Measurements from ENCODE around the gene ZNF213.

The ZNF213 gene

DNA sequence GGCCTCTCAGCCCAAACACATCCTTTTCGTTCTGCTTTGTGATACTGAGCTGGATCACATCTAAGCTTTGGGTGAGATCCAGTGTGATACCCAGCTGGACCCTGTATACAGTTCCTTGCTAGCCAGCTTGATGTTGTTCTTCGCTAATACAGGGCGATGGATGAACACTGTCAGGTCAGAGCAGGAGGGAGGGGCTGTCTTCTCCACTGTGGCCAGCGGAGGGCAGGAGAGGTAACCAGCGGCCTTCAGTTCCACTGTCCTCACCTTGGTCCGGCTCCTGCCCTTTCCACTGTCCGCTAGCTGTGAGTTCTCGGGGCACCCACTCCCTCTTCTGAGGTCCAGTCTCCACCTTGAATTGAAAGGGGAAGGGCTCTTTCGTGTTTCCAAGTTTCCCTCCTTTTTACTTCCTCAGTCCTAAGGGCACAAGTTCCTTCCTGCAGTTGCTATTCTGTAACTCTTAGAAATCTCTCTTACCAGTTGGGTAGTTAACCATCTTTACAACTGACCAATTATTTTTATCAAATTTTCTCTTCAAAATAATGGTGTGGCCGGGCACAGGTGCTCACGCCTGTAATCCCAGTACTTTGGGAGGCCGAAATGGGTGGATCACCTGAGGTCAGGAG is 3.0 kb upstream of the ZNF213 start:
- peak; percentile 26 for DNase-seq

DNA sequence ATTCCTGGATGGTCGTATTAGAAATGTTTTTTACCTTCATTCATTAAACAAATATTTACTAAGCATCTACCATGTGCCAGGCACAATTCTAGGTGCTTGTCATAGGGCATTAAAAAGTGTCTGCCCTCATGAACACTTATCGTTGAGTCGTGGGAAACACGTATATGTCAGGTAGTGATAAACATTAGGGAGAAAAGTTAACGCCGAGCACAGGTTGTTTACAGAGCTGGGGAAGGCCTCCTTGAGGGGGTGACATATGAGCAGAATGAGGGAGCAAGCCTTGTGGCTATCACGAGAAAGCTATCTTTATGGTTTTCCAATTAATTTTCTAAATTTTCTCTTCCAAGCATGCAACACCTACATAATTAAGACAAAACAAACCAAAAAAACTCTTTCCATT is 985 bp upstream of the ZNF213 start:
- DNase-seq: no peak

DNA sequence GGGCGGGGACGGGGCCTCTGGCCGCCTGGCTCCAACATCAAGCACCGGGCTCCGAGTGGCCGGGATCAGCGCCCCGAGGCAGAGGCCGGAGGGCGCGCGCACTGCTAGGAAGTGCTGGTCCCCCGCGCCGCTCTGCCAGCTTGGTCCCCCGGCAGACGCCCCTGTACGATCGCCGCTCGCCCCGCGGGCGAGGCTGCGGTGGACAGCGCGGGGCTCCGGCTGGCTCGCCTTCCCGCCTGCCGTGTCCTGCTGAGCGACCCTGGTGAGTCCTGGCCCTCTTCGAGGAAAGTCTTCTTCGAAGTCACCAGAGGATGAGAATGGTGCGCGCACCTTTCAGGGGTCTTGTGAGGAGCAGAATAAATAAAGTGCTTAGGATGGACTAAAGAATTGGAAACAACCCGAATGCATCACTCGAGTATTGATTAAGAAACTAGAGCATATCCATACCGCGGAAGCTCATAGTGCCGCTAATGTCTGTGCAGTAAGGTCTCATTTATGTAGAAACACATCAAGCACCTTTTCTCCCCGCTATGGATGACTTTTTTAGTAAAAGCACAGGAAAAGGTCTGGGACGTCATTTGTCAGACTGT is 392 bp downstream of the ZNF213 start:
- no peak for DNase-seq

DNA sequence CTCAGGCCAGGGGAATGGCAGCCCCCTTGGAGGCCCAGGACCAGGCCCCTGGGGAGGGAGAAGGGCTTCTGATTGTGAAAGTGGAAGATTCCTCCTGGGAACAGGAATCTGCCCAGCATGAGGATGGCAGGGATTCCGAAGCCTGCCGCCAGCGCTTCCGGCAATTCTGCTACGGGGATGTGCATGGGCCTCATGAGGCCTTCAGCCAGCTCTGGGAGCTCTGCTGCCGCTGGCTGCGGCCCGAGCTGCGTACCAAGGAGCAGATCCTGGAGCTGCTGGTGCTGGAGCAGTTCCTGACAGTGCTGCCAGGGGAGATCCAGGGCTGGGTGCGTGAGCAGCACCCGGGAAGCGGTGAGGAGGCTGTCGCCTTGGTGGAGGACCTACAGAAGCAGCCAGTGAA is 2.4 kb downstream of the ZNF213 start:
- no peak for DNase-seq

GRCh38 chr16:3138342-3138741 is 3.5 kb downstream of the ZNF213 start:
- DNase-seq: no peak

DNA sequence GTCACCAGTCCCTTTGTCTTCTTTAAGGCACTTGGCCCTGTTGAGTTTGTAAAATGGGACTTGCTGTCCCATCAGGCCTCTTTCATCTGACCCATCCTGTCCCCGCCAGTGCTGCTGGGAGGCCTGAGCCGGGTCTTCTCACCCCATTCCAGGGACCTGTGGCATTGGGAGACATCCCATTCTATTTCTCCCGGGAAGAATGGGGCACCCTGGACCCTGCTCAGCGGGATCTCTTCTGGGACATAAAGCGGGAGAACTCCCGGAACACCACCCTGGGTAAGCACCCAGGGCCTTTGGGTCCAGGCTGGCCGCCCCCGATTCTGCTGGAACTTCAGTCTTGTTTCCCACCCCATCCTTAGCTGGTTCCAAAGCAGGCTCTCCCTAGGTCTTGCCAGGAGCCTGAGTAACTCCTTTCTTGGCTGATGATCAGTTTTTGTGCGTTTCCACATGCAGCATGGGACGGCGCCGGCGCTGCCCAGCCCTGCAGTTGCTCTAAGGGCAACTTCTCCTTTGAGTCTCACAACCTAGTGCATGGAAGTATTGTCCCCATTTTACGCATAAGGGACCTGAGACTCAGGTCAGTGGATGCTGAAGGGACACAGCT is 4.1 kb downstream of the ZNF213 start:
- no peak for DNase-seq

DNA sequence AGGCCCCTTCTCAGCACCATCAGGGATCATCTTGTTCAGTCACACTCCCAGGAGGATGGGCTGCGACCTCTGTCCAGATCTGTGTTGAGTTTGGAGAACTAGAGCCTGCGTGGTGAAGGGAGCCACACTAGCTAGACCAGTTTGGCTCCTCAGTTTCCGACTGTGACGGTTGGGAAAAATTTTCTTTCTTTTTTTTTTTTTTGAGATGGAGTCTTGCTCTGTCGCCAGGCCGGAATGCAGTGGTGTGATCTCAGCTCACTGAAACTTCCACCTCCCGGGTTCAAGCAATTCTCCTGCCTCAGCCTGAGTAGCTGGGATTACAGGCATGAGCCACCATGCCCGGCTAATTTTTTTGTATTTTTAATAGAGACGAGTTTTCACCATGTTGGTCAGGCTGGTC is 4.7 kb downstream of the ZNF213 start:
- DNase-seq: peak; percentile 55

GRCh38 chr16:3140603-3141427 is 6.0 kb downstream of the ZNF213 start:
- no peak for DNase-seq

DNA sequence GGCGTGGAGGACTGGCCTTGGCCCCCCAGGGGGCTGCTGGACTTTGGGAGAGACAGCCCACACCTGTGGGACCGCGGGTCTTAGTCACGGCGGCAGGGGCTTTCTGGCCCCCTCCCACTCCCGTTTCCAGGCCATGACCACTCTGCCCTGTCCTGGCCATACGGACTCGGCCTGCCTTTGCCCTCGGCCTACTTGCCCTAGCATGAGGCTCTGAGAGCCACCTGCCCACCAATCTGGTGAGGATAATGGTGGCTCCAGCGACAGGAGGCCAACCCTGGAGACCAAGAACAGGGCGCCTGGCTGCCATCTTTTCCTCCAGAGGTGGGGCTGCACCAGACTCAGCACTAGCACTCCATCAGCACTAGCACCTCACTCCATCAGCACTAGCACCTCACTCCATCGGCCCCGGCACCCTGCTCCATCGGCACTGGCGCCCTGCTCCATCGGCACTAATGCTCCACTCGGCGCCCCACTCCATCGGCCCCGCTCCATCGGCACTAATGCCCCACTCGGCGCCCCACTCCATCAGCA is 7.0 kb downstream of the ZNF213 start:
- no peak for DNase-seq

- DNase-seq: no peak
These were observed 7.5 kb downstream of the ZNF213 start for GRCh38 chr16:3142327-3142726.

DNA sequence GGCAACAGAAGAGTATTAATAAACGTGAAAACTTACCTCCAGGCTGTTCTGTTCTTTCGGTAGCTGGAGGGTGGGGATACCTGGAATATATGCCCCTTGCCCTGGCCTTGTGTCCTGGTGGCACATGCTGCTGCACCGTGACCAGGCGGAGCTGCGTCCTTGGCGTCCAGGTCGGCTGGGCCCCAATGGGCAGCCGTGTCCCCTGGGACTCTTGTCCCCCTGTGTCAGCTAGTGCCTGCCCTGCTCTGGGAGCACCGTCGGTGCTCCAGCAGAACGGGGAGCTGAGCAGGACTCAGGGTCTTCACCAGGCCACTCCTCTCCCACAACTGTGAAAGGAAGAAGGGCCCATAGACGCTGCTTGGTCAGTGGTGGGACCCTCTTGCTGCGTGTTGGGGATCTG is 7.9 kb downstream of the ZNF213 start:
- DNase-seq: no peak

DNA sequence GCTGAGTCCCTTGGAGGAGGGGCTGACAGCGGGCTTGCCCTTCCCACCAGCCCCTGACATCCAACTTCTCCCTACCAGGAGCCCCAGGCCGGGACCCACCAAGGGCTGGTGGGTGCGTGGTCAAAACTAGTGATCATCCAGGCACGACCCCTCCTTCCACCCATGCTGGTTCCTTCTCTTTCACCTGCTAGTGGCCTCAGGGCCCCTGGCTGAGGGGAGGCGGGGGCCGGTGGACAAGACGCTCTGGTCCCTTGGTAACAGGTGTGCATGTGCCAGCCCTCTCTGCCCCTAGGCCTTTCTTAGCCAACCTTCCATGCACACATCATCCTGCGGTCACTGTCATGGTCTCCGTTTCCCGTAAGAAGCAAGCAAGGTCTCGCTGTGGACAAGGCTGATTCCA is 8.4 kb downstream of the ZNF213 start:
- no peak for DNase-seq

GRCh38 chr16:3143598-3144320 is 8.9 kb downstream of the ZNF213 start:
- DNase-seq: no peak

DNA sequence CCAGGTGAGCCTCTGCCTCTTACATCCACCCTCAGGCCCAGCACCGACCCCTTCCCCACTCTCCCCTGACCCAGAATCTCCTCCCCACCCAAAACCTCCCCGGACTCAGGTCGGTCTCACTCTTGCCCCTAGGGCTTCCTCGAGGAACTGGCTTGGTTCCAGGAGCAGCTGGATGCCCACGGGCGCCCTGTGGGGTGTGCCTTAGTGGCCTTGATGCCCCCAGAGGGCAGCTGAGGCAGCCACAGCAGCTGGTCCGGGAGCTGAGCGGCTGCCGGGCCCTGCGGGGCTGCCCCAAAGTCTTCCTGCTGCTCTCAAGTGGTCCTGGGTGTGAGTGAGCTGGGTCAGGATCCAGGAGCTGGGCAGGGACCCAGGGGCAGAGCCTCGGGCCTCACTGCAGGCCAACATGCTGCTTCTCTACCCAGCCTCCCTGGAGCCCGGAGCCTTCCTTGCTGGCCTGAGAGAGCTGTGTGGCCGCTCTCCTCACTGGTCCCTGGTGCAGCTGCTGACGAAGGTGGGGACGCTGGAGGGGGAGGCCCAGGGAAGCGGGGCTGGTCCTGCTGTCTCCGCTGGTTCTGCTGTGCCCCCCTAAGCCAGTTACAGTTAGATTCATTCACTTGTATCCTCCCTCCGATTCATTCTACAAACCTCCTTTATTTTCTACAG is 9.6 kb downstream of the ZNF213 start:
- DNase-seq: no peak

DNA sequence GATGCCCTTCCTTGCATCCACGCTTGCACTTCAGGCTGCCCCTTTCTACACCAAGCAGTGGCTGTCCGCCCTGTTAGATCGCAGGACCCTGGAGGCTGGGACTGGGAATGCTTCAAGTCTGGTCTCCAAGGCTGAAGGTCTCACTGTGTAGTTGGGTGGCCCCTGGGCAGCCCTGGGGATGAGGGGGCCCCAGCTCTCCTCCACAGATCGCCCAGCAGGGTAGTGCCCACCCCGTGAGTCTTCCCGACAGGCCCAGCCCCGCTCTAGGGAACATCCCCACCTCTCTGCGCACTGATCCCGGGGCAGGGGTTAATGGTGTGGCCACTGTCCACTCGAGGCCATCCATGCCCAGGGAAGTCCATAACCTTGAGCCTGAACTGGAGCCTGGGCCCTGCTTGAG is 10.3 kb downstream of the ZNF213 start:
- DNase-seq: no peak

DNA sequence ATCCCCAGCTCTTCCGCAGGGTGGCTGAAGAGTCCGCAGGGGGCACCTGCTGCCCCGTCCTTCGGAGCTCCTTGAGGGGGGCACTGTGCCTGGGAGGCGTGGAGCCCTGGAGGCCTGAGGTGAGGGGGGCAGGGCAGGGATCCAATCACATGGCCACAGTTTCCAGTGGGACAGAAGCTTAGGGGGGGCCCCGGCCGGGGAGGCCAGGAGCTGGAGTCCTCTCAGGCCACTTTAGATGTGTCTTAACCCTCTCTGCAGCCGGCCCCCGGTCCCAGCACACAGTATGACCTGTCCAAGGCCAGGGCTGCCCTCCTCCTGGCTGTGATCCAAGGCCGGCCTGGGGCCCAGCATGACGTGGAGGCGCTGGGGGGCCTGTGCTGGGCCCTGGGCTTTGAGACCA is 10.8 kb downstream of the ZNF213 start:
- DNase-seq: no peak

GRCh38 chr16:3147046-3147756 is 12.4 kb downstream of the ZNF213 start:
- no peak for DNase-seq

DNA sequence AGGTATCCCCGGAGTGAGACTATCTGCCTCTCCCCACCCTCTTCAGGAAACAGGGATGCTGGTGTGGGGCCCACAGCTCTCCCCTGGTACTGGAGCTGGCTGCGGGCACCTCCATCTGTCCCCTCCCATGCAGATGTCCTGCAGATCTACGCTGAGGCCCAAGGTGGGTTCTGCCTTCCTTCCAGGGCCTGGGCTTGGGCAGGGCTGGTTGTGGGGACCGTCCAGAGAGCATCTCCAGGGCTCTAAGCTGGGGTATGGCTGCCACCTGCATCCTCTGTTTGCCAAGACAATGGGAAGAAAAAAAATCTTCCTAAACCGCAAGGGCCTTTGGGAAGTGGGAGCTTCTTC is 12.9 kb downstream of the ZNF213 start:
- DNase-seq: no peak

DNA sequence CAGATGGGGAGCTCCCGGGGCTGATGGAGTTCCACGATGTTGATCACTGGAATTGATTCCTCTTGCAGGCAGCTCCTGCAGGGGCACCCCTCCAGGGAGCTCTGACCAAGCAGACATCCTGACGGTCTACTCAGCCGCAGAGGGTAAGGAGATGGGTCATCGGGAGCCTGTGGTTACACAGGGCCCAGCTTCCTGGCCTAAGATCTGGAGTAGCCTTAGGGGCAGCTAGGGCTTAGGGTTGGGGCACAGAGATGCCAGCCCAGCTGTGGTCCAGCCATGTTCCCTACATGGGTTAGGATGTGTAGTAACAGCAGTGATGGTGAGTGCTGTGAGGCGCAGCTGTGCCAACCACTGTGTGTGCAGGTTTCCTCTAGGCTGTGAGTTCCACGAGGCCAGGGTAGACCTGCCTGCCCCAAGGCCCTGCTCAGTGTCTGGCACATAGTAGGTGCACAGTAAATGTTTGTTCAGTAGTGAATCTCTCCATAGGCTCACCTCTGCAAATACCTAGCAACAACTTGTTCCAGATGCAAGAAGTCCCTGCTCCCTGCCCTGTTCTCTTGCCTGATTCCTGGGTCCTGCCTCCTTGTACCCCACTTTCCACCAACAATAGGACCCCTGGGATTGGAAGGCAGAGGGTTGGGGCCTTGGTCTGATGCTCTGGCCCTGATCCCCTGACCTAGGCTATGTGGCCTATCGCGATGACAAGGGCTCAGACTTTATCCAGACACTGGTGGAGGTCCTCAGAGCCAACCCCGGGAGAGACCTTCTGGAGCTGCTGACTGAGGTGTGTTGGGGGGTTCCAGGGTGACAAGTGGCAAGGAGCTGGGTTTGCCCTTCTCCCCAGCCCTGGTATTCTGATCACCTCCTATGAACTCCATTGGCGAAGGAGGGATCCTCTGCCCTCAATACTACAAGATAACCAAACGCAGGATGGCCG is 13.7 kb downstream of the ZNF213 start:
- DNase-seq: no peak

DNA sequence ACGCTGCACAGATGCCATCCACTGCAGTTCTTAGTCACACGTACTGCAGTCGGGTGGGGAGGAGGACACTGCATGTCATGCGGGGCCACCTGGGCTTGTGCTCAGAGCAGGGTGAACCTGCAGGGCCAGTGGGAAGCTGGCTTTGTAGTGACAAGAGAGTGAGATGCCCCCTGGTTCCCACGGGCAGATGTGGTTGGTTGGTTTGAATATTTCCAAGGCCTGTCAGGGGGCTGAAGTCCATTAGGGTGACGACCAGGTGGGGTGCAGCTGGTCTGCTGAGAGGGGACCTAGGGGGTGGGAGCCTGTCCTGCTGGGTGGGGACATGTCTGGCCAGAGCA is 14.3 kb downstream of the ZNF213 start:
- no peak for DNase-seq

Measured in fibroblast of skin of right biceps (primary cell).